GM19193 (cell line): Measurements from ENCODE around the gene SLC35F6.

Experiments used
- POLR2A ChIP-seq: IDR thresholded peaks from 4 replicates; pipeline ENCODE4 v1.6.1; 2011; ENCODE audit not compliant: insufficient read depth, insufficient read length; ENCODE audit errors: extremely low read depth

SLC35F6 gene

DNA sequence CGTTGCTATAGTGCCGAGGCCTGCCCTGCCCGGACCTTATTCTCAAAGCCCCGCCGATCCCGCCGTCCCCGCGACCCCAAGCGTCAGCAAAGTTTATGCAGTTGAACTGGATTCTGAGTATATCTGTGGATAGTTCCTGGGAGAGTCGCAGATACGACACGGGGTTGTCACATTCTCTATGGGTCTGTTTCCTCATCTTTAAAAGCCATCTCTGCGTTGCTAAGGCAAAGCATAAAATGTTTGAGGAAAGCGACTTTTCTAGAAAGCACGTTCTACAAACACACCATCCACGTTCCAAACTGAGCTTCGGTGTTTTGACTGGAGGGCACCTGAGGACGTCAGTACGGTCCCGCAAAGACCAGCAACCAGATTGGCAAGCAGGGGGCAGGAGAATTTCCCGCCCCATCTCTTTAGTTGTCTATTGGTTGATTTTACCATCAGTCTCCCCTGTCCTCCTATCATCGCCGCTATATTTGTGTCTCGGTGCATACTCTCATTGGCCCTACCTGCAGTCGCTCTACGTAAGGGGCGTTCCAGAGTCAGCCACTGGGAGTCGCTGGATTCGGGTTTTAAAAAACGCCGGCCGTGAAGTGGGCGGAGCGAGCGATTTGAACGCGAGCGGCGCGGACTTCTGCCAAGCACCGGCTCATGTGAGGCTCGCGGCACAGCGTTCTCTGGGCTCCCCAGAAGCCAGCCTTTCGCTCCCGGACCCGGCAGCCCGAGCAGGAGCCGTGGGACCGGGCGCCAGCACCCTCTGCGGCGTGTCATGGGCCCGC lies 21.5 kb downstream of the SLC35F6 start, which contains the start of gene CENPA:
Gene CENPA (plus strand): TSS at position 626 of the 776 bp plus-strand sequence. CDS start 141 bp downstream, at position 767.
- peak; percentile 74 for TF ChIP-seq POLR2A

DNA sequence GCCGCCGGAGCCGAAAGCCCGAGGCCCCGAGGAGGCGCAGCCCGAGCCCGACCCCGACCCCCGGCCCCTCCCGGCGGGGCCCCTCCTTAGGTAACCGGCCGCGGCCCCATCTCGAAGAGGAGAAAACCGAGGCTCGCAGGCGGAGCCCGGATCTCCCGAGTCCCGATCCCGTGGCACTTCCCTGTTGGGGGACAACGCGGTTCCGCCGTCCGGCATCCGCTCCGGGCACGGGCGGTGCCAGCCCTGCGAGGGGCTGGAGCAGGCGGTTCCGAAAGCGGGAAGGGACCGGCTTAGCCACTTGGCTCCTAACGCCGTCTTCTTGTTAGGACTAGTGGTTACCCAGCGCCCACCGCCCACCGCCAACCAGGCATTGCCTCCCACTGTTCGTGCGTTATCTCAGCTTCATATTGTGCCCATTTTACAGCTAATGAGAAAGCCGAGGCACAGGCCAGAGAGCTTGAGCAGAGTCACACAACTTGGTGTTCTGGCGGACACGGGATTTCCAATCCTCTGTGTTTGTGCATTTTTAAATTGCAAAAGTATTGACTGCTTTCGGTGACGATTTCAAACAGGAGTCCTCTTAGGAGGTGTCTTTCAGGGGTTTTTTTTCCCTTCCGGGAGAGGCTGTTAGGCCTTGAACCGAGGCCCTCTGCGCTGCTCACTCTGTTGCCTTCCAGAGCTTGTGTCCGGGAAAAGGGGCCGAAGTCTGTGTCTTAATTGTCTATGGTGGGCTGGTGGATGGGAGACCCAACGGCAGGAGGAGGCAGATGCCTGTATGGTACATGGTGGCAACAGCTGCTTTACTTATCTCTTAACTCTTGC lies 22.3 kb downstream of the SLC35F6 start:
- TF ChIP-seq POLR2A, result no peak

DNA sequence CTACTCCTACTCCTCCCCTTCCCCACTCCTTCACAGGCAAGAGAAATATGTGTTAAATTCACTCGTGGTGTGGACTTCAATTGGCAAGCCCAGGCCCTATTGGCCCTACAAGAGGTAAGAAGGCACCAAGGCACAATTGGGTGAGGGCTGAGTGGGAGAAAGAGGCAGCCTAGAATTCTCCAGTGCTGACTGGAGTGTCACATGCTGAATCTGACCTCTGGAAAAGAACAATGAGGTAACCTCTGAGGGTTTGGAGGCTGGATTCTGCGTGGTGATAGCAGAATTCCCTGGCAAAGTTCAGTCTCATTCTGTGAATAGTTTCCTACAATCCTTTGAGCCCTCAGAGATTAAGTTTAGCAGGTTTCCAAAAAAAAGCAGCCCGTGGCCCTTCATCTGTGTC lies 28.6 kb downstream of the SLC35F6 start:
- no peak for TF ChIP-seq POLR2A

DNA sequence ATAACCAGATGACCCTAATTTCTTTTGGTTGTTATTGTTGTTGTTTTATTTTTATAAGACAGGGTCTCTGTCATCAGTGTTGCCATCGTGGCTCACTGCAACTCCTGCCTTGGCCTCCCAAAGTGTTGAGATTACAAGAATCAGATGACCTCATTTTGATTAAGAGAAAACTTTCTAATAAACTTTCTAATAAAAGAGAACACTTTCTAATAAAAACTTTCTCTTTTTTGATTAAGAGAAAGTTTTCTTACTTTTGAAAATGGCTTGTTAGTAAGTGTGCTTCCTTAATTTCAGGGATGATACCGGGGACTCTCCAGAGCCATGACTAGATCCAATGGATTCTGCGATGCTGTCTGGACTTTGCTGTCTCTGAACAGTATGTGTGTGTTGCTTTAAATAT lies 29.4 kb downstream of the SLC35F6 start:
- TF ChIP-seq POLR2A, result no peak

DNA sequence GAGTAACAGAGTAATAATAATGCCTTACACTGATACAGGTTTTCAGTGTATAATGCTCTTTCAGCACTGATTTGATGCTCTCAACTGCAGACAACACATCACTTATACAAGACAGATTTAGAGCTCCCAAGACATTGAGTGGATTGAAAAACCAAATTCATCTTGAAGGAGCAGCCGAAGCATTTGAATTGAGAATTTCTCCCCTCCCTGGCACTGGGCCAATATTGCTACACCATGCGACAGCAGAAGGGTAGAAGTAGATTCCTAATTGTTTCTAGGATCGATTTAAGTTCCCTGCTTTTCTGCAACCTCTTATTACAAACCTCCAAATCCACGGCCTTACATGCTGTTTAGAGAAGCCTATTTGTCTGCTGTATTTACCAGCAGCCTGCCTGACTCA lies 37.2 kb downstream of the SLC35F6 start:
- TF ChIP-seq POLR2A, result no peak

DNA sequence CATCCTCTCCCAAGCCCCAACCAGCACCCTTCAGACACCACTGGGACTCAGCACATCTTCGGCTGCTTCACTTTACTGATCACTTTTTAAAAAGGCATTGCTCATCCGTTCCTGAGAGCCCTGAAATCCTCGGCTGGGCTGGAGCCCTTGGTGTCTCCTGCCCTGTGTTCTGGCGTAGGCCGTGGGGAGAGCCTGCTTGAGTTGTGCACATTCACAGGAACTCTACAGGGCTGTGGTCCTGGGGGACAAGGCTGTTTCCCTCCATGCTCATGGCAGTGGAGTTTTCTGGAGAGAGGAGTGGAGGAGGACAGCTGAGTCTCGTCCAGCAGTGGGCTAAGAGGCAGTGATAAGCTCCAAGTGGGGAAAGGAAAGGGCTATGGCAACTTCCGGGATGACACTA lies 37.7 kb downstream of the SLC35F6 start:
- no peak for TF ChIP-seq POLR2A

DNA sequence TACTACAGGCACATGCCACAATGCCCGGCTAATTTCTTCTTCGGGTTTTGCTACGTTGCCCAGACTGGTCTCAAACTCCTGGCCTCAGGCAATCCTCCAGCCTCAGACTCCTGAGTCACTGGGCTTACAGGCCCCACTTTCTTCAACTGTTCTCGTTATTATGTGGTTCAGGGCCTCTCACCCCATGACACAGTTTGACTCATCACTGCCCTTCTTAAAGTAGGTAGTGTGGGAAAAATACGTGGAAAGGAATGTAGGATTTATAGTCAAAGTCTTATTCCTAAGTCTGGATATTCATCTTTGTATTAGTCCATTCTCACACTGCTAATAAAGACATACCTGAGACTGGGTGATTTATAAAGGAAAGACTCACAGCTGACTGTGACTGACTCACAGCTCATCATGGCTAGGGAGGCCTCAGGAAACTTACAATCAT lies 41.2 kb downstream of the SLC35F6 start:
- no peak for TF ChIP-seq POLR2A

DNA sequence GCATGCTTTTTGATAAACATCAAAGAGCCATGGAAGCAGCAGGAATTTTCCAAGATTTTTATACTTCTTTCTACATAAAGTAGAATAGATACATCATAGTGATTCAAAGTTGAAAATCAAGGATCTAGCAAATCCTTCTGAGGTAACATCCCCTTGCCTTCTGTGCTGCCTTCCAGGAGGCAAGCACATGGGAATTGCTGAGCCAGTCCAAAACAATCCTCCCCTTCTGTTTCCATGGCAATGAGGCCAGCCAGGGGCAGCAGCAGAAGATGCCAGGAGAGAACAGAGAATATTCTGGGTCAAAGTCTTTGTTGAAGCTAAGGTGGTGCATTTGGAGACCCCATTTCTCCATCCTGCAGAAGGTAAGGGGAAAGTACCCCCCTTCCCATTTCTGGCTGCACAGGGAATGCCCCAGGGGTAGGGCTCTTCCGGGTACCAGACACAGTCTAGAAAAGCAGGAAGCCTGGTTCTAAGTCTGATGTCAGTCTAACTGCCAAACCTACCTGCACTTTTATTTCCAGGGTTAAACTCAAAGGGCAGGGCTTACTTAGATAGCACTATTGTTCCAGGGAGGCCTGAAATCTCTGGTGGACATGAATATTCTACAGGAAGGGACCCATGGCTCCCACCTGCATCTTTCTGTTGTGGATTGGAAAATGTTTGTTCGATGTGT lies 43.8 kb downstream of the SLC35F6 start:
- TF ChIP-seq POLR2A, result no peak

DNA sequence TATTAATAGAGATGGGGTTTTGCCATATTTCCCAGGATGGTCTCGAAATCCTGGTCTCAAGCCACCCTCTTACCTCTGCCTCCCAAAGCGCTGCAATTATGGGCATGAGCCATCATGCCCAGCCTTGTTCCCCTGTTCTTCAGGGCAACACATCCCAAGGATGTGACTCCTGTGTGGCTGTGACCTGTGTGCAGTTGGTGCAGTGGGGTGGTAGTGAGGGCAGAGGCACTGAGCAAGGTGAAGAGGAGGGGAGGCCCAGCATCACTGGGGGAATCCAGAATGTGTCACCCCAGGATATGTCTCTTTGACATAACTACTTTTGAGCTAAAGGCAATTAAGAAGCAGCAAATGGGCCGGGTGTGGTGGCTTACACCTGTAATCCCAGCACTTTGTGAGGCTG lies 45.1 kb downstream of the SLC35F6 start:
- TF ChIP-seq POLR2A, result no peak

DNA sequence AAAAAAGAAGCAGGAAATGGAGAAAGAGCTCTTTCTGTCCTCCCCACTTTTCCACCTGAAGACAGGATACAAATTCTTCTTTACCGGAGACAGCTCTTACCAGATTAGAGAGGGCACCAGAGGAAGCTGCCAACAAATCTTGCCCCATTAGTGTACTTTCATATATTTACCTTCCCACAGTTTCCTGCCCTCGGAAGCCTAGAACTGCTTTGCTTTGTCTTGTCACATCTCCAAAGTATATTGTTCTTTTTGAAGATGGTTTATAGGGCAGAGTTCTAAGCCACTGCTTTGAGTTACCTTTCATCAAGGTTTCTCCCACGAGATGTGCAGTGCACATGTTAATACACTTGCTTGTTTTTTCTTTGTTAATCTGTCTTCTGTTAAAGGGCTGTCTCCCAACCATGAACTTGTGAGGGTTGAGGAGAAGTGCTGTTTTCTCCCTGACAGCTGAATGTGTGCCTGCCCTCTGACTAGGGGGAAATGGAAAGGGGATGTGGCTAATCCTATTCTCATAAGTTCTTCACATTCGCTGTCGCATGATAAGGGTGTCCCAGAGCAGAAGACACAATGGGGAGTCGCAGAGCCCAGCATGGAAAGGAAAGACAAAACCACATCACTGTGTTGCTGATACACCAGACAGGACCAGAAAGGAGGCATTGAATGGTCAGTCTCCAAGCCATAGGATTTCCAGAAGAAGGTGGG lies 45.9 kb downstream of the SLC35F6 start:
- TF ChIP-seq POLR2A, result no peak

DNA sequence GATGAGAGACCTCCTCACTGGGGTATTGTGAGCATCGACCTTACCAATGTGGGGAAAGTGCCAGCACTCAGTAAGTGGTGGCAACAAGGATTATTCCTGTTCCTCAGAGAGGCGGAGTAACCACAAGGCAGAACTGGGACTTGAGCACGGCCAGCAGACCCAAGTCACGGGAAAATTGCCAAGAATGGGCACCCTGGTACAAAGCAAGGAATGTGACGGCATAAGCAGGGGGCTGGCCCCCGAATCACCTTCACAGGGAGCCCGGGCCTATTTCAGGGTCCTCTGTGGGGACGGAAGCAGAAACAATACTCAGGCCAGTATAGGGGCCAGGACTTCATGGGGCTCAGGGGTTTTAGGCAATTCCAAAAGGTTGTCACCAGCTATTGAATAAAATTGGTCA lies 47.2 kb downstream of the SLC35F6 start:
- TF ChIP-seq POLR2A, result no peak

DNA sequence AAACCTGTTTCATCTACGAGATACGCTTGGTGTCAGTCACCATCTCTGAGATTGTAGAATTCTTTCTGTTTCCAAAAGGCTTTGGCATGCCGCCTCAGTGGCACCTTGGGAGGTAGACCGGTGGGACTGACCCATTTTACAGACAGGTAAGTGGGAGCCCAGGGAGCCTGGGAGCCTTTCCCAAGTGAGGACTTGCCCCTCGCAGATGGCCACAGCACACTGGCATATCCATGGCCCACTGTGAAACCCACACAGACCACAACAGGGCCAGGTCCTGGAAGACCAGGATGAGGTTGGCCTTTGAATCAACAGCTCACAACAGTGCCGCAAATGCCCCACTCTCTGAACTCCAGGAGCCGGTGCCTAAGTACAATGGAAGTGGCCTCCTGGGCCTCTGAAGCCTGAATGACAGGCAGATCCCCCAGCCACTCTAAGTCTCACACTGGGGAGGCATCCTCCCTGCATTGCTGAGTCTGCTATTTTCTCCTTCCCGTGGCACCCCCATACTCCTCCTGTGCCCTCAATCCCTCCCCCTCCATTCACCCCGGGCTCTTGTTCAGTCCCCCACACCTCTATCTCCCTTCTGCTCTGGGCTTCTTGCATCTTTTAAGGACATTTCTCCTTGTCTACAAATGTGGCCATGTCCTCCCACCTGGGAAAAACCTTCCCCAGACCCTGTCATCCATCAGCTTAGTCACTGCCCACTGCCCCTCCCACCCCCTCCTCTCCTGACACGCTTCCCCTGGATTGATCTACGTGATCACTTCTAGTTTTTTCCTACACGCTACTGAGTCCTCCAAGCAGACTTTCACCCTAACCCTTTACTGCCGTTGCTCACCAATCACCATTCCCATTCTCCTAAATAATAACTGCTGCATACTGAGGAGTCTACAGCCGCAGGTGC lies 48.0 kb downstream of the SLC35F6 start:
- TF ChIP-seq POLR2A, result no peak

DNA sequence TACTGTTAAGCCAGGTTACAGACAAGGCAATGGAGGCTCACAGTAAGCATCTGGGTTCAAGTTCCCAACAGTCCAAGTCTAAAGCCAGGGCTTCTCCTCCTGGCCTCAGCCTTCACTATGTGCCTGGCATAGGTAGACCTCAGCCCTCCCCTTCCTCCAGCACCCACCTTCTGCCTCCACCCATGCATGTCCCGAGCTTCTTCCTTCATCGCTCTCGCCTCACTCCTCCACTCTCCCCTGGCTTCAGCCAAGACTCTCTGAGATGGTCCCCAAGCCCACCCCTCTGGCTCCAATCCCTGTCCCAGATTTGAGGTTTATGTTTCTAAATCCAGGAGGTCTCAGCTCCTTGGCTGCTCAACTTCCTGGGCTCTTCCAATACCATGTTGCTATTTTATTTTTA lies 48.6 kb downstream of the SLC35F6 start:
- no peak for TF ChIP-seq POLR2A

DNA sequence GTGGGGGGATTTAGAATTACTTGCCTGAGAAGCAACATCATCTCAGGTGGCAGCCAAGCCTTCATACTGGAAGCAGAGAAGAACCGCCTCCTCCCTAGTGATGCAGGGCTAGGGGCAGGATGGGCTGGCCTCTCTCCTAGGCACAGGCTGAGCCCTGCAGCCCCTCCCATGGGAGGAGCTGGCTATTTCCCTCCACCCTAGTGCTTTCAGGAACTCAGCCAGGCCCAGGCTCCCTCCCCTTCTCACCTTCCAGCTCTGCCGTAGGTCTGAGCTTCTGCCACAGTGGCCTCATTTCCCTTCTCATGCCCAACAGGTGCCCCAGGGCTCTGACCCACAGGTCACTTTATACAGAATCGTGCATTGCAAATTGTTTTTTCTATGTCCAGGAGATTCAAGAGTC lies 52.8 kb downstream of the SLC35F6 start:
- TF ChIP-seq POLR2A, result no peak

DNA sequence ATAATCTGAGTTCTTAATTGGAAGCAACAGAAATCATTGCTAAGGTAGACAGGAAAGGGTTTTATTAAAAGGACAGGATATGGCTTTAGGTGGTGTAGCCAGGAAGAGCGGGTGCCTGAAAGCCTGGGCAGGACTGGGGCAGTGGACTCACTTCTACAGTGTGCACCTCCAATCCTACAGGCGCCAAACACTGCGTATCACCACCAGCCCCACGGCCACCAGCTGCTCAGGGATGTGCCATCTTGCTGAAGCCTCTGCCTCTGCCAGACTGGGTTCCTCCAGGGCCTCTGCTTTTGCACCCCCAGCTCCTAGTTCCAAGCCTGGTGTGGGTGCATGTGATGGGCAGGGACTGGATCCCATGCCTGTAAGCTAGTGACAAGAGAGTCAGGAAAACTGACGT lies 54.2 kb downstream of the SLC35F6 start:
- no peak for TF ChIP-seq POLR2A

DNA sequence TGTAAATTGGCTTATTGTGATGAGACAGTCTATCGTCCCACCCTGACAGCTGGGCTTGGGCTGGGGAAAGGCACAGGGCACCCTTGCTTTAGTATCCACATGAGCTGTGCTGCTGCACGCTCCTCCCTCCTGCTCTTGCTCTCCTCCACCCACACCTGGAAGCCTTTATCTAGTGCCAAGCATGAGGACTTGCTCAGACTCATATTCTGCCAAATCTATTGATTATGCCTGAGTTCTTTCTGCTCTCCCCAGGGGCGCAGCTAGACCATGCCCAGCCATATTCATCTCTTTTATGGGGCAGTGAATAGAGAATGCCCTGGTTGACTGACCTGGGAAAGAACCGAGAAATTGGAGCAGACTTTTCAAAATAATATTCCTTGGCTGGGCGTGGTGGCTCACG lies 54.9 kb downstream of the SLC35F6 start:
- TF ChIP-seq POLR2A, result no peak
